ENCODE data around the gene PCDH10. TPM values are rescaled to one million over a fixed set of nuclear protein-coding genes. Genes with fewer than 3 reads are reported as not detected.

Gene PCDH10
- total RNA-seq, 2 experiments from 2014 or later: not detected

DNA sequence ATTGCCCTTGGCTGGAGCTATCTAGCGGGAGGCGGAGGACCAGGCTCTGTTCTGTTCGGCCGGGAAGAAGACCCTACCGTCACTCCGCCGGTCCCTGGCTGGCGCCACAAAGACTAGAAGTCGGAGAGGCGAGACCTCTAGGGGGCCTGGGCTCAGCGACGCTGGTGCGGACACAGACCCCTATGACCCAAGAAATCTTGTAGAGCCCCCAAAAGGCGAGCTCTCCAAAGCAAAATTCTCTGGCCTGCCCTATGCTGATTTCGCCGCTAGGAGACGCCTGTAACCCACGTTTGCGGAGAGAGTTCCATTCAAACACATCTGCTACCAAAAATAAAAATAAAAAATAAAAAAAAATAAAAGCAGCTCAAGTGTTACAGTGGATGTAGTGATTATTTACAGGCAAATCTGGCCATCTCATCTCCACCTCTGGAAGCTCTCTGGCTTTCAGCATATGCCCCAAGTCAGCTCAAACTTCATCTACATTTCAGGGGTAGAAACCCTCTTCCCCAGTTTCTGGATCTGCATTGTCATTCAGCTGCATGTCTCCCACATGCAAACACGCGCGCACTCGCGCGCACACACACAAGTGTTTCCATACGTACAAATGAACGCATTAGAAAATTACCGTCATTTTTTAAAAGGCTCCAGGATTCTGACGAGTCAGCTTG lies 2.4 kb upstream of the PCDH10 start:
- Mint-ChIP-seq H3K27me3 (peaks cover 75% of the 10 kb centered on the region), H3K9me3 (no peaks in the 10 kb centered on the region), H3K27ac (no peak overlapping the region), H3K4me1 (ENCODE audit: low read depth) (peaks cover 26% of the 10 kb centered on the region), H3K36me3 (ENCODE audit: low read depth) (no peaks in the 10 kb centered on the region), H3K4me3 (no peak overlapping the region)
- POLR2A ChIA-PET: no interaction called here
- Histone ChIP-seq H3K36me3 (ENCODE audit: insufficient read depth, low read length) (no peaks in the 10 kb centered on the region), H3K4me1 (ENCODE audit: insufficient read depth, low read length) (no peaks in the 10 kb centered on the region), H3K9me3 (ENCODE audit: control insufficient read depth in 1 of 2, insufficient read depth in 1 of 2, low read length in 2 of 2) (peaks cover 0 to 39% of the 10 kb centered on the region in 2 experiments), H3K4me3 (ENCODE audit: low read length) (no peak overlapping the region), H3K27me3 (ENCODE audit: control insufficient read depth in 1 of 2, insufficient read depth in 2 of 2, low read length in 2 of 2) (peaks cover 50 to 62% of the 10 kb centered on the region in 2 experiments), H3K27ac (ENCODE audit: low read depth in 1 of 2, low read length in 2 of 2) (no peak overlapping the region)
- intact Hi-C loops (cut with DNase I, micrococcal nuclease): no loop called here
- TF ChIP-seq, protein P1, sequence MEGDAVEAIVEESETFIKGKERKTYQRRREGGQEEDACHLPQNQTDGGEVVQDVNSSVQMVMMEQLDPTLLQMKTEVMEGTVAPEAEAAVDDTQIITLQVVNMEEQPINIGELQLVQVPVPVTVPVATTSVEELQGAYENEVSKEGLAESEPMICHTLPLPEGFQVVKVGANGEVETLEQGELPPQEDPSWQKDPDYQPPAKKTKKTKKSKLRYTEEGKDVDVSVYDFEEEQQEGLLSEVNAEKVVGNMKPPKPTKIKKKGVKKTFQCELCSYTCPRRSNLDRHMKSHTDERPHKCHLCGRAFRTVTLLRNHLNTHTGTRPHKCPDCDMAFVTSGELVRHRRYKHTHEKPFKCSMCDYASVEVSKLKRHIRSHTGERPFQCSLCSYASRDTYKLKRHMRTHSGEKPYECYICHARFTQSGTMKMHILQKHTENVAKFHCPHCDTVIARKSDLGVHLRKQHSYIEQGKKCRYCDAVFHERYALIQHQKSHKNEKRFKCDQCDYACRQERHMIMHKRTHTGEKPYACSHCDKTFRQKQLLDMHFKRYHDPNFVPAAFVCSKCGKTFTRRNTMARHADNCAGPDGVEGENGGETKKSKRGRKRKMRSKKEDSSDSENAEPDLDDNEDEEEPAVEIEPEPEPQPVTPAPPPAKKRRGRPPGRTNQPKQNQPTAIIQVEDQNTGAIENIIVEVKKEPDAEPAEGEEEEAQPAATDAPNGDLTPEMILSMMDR (IDR thresholded peaks at IDR 0.05): no peak
- CTCF ChIA-PET: no interaction called here
- ATAC-seq (ENCODE audit: poor library complexity) (no peak), DNase-seq (no peak)

DNA sequence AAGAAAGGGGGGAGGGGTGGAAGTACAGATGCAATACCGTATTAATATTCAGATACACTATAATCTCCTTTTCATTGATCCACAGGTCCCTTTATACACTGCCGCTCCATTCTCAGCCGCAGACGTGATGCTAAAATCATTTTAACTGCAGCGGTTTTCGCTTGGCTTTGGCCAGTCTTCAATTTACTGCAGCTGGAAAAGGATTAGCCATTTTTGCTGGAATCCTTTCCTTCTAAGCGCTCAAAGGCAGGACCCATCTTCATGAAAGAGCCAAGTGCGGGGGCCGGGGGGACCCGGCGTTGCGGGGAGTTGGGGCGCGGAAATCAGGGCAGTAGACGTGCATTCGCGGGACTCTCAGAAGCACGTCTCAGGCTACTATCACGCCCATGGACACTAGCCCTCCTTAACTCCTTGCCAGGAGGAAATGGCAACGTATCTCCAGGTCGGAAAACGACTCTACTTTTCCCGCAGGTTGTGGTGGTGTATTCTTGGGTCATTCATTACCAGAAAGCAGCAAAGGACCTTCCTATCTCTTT lies 1.7 kb upstream of the PCDH10 start:
- ChIA-PET CTCF (no interaction called here), POLR2A (no interaction called here)
- H3K27ac Mint-ChIP-seq: no peak overlapping the region
- Histone ChIP-seq H3K27ac (ENCODE audit: low read depth in 1 of 2, low read length in 2 of 2) (no peak overlapping the region), H3K36me3 (ENCODE audit: insufficient read depth, low read length) (no peaks in the 10 kb centered on the region), H3K4me1 (ENCODE audit: insufficient read depth, low read length) (no peaks in the 10 kb centered on the region), H3K4me3 (ENCODE audit: low read length) (no peak overlapping the region), H3K9me3 (ENCODE audit: control insufficient read depth in 1 of 2, insufficient read depth in 1 of 2, low read length in 2 of 2) (peaks cover 0 to 46% of the 10 kb centered on the region in 2 experiments), H3K27me3 (ENCODE audit: control insufficient read depth in 1 of 2, insufficient read depth in 2 of 2, low read length in 2 of 2) (peaks cover 56 to 67% of the 10 kb centered on the region in 2 experiments)
- no peaks in the 10 kb centered on the region for H3K9me3 Mint-ChIP-seq
- no peaks in the 10 kb centered on the region for H3K36me3 Mint-ChIP-seq (ENCODE audit: low read depth)
- peaks cover 77% of the 10 kb centered on the region for H3K27me3 Mint-ChIP-seq
- H3K4me1 Mint-ChIP-seq (ENCODE audit: low read depth): peaks cover 26% of the 10 kb centered on the region
- DNase-seq: no peak
- intact Hi-C loops (cut with DNase I, micrococcal nuclease): no loop called here
- TF ChIP-seq, protein P1 (IDR thresholded peaks at IDR 0.05): no peak
- H3K4me3 Mint-ChIP-seq: no peak overlapping the region
- ATAC-seq (ENCODE audit: poor library complexity): no peak

DNA sequence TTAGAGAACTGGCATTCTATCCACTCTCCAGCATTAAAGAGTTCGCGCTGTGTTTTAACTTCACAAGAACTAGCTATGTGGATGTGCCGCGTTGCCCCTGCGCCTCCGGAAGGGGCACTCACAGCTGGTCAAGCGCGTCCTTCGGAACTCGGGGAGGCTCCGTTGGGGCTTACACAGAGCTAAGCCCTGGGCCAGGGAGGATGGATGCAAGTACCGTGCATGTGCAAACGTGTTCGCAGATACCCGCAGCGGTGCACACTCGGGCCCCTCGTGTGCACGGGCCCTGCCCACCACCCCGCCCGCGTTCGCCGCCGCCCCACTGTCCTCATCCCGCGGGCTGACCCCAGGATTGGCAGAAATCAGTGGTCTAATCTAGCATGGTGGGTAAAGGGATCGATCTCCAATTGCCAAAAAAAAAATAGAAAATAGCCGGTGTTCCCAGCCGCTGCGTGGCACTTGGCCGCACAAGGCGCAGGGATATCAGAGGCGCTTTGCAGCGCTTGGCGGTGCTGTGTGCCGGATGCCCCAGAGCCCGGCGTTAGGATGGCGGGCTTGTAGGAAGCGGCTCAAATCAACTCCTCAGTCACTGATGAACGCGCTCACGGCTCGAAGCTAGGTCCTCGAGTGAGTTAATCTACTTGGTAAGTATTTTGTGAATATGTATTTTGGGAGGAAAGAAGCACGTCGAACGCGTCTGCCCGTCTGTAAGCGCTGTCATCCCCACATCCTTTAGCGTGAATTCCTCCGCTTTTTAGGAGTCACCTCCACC lies 989 bp upstream of the PCDH10 start:
- Histone ChIP-seq H3K27ac (ENCODE audit: low read depth in 1 of 2, low read length in 2 of 2) (no peak overlapping the region), H3K27me3 (ENCODE audit: control insufficient read depth in 1 of 2, insufficient read depth in 2 of 2, low read length in 2 of 2) (peaks cover 57 to 75% of the 10 kb centered on the region in 2 experiments), H3K4me1 (ENCODE audit: insufficient read depth, low read length) (no peaks in the 10 kb centered on the region), H3K9me3 (ENCODE audit: control insufficient read depth in 1 of 2, insufficient read depth in 1 of 2, low read length in 2 of 2) (peaks cover 0 to 48% of the 10 kb centered on the region in 2 experiments), H3K4me3 (ENCODE audit: low read length) (no peak overlapping the region), H3K36me3 (ENCODE audit: insufficient read depth, low read length) (no peaks in the 10 kb centered on the region)
- TF ChIP-seq, protein P1 (IDR thresholded peaks at IDR 0.05): no peak
- CTCF ChIA-PET: no interaction called here
- Mint-ChIP-seq H3K27ac (no peak overlapping the region), H3K4me1 (ENCODE audit: low read depth) (peaks cover 31% of the 10 kb centered on the region), H3K9me3 (no peaks in the 10 kb centered on the region), H3K36me3 (ENCODE audit: low read depth) (no peaks in the 10 kb centered on the region), H3K4me3 (peak overlapping the region; percentile 51), H3K27me3 (peaks cover 85% of the 10 kb centered on the region)
- no peak for ATAC-seq (ENCODE audit: poor library complexity)
- no peak for DNase-seq
- POLR2A ChIA-PET: no interaction called here
- intact Hi-C loops (cut with DNase I, micrococcal nuclease): no loop called here
